LNCAP (cell line): ENCODE data around the gene COL15A1.

Experiments
- TF ChIP-seq, protein P1 (sequence below): fragments of 450-650 bp; IDR thresholded peaks from 2 replicates; pipeline ENCODE4 v1.5.1; 2017; ENCODE audit warnings: mild to moderate bottlenecking

COL15A1 gene

DNA sequence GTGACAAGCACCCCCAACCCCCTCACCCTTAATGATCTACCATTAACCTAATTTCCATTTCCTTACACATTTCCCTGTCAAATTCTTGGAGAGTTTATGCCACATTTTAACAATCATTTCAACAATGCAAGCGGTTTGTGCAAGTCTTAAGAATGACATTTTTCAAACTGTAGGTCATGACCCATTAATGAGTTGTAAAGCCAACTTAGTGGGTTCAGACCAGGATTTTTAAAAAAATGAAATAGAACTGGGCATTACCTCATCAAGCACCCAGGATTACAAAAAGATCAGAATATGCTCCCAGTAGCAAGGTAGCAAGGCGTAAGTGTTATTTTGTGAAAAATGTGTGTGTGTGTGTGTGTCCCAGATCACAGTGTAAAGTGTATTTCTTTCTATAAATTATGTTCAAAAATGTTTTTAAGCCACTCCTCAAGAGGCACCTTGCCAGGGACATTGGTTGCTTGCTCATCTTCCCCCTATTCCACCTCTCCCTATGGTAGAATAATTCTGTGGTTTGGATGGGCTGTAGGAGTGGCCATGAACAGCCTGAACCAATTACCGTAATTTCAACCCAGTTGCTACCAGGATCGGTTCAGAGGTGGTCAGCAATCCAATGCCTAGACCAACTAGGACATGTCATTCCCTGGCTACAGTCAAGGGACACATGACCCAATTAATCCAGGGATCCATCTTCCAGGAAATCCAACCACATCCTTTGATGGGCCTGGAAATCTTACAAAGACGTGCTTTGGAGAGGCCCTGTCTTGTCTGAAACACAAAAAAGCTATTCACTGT is 146.8 kb downstream of the COL15A1 start:
- TF ChIP-seq, protein P1, sequence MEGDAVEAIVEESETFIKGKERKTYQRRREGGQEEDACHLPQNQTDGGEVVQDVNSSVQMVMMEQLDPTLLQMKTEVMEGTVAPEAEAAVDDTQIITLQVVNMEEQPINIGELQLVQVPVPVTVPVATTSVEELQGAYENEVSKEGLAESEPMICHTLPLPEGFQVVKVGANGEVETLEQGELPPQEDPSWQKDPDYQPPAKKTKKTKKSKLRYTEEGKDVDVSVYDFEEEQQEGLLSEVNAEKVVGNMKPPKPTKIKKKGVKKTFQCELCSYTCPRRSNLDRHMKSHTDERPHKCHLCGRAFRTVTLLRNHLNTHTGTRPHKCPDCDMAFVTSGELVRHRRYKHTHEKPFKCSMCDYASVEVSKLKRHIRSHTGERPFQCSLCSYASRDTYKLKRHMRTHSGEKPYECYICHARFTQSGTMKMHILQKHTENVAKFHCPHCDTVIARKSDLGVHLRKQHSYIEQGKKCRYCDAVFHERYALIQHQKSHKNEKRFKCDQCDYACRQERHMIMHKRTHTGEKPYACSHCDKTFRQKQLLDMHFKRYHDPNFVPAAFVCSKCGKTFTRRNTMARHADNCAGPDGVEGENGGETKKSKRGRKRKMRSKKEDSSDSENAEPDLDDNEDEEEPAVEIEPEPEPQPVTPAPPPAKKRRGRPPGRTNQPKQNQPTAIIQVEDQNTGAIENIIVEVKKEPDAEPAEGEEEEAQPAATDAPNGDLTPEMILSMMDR = no peak

DNA sequence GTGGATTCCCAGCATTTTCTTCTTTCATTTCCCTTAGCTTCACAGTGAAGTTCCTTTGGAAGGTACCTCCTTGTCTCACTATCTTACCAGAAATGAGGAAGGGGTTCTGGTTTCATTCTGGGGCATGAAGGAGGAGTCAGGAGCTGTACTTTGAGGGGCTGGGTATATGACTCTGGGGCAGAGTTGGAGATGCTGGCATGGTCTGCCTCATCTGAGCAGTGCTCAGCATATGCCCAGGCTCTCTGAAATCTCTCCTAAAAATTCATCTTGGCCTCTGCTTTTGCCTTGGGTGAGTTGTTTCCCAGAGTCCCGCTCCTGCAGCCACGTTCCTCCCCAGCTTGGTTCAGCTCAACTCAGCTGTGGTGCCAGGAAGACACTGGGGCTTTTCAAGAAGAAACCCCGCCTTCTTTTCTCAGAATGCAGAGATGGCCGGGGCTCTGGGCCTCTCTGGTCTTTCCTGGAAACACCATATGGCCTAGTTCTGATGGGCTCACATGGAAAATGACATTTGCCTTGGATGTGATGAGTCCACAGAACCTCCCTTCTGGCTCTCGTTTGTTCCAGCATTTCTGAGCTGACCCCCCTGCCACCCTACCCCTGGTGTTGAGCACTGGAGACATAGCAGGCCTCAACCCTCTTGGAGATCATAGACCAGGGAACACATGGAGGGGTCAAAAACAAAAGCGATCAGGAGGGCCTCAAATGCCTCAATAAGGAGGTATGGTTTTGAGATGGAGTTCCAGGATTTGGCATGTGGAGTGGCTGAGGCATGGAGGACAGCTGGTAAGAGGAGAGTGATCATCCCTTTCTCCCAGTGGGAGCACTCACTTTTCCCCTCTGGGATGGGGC is 149.2 kb downstream of the COL15A1 start:
- TF ChIP-seq, protein P1 = no peak

DNA sequence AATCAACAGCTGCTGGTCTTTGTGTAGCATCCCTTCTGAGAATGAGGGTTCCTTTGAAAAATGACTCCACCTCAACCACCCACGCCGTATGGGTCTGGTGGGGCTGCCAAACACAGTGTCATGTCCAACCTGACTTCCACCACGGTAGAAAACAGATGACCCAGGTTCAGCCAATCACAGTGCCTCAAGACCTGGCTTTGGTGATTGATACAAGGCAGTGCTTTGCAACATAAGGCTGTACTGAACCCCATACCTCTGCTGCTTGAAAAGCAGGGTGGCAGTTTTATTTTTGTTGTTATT is 149.7 kb downstream of the COL15A1 start:
- TF ChIP-seq, protein P1 = no peak

DNA sequence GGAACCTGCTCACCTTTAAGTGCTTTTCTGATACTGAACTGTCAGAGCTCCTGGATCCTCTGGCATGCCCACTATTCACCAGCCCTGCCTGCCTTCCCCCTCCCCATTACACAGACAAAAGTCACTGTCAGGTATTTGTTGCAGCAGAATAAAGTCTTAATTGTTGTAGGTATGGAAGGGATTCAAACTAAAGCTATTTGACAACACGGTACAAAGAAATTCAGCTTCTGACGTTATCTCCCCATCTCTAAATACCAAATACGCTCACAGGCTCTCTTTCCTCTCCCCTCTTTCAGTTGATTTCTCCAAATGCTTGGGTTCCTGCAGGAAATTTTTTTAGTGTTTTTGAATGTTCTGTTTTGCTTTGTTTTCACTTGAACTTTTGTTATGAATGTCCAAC is 151.9 kb downstream of the COL15A1 start:
- TF ChIP-seq, protein P1 = no peak

DNA sequence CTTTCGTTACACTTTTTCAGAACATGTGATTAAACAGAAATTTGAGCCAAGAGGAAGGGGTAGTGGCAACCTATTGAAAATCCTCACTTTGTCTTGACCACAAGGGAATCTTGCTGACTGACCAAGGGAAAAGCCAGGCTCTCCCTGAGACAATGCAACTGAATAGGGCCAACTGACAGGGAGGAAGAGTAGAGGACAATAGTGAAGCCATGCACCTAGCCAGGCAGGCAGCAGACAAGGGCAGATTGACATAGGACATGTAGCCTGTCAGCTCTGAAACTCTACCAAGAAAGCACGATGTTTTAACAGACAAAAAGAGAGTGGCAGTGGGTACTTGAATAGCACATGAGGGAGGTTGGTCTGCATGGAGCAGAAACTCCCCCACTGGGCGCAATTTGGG is 152.7 kb downstream of the COL15A1 start:
- TF ChIP-seq, protein P1 = no peak

DNA sequence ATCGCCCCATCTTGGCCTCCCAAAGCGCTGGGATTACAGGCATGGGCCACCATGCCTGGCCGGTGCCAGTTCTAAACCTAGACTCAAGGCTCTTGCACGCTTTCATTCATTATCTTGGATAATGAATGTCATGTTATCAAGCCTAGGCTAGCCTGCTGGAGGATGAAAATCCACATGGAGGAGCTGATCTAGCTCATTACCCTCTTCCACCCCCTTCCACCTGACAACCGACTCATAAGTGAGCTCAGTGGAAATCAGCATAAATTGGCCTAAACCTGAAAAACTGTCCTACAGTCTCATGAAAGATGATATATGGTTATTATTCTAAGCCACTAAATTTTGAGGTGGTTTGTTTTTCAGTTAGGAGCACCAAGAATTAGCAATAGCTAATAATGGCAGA is 157.6 kb downstream of the COL15A1 start:
- TF ChIP-seq, protein P1 = no peak

DNA sequence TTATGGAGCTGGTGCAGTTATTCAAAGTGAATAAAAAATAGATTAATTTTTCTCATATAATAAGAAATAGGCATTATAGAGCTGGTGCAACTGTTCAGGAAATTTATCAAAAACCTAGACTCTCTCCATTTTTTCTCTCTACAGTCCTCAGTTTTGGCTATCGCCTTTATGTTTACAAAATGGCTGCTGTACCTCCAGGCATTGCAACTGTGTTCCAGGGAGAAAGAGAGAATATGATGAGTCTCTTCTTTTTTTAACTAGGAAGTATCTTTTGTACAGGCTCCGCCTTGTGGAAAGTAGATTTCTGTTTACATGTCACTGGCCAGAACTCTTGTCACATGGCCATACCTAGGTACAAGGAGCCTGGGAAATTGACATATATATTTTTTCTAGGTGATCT is 158.1 kb downstream of the COL15A1 start:
- TF ChIP-seq, protein P1 = no peak
